ENCODE results near the gene ZCCHC8. TPM values are rescaled to one million over a fixed set of nuclear protein-coding genes. Genes with fewer than 3 reads are reported as not detected.
"Not testable (repeated sequence)": the region's sequence is repeated elsewhere in the genome, so short reads cannot be mapped to it uniquely, and the experiment has no call there.

Gene ZCCHC8
- total RNA-seq, 1 donor from 2014 or later = 14.3 TPM

- no peak for DNase-seq (ENCODE audit: low read depth in 2 of 2)
Observed at GRCh38 chr12:122435186-122435585, 65.5 kb downstream of the ZCCHC8 start.

GRCh38 chr12:122429043-122429442 lies 71.7 kb downstream of the ZCCHC8 start:
- DNase-seq (ENCODE audit: low read depth in 2 of 2) = not testable (repeated sequence)

GRCh38 chr12:122427403-122427802 lies 73.3 kb downstream of the ZCCHC8 start:
- DNase-seq (ENCODE audit: low read depth in 2 of 2) = no peak

- DNase-seq (ENCODE audit: low read depth in 2 of 2) = peak; percentile 55 to 96
Observed at GRCh38 chr12:122423258-122424165, 77.2 kb downstream of the ZCCHC8 start.

DNA sequence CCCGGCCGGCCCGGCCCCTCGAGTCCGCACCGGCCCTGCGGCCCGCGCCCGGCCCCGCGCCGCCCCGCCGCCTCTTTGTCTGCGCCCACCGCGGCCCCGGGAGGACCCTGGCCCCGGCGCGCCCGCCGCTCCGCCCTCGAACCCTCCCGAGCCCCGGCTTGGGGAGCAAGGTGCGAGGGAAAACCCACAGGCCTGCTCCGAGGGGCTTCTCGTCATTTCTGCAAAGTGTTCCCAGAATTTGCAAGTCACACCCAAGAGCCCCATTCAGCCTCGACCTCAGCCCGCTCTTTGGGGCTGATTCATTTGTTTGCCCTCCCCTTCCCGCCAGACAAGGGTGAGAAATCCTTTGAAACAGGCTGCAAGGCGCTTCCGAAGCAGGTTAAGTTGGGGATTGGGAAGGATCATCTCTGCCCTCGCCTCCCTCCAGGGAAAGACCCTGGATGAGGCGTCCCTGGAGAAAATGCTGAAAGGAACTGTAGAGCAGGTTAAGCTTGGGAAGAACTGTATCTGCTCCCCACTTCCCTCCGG lies 77.9 kb downstream of the ZCCHC8 start:
- DNase-seq (ENCODE audit: low read depth in 2 of 2) = peak; percentile 18 to 64

- peak; percentile 59 to 78 for DNase-seq (ENCODE audit: low read depth in 2 of 2)
Observed at GRCh38 chr12:122421821-122422729, 78.7 kb downstream of the ZCCHC8 start, which contains the start of gene CLIP1. CLIP1 (minus strand) TSS chr12:122422669; CDS start chr12:122380452, 42,217 bp downstream.

Other genes with a start within 250 kb of the ZCCHC8 start
- 13.3 and 14.1 TPM in 2 replicates for gene VPS33A, start 234.4 kb downstream of the ZCCHC8 start, total RNA-seq
- gene CLIP1, start 78.3 kb downstream of the ZCCHC8 start, total RNA-seq = 20.7 and 29.2 TPM in 2 replicates
- 19.6 and 28.0 TPM in 2 replicates for gene RSRC2, start 26.0 kb upstream of the ZCCHC8 start, total RNA-seq
- 13.1 and 15.3 TPM in 2 replicates for gene KNTC1, start 26.3 kb upstream of the ZCCHC8 start, total RNA-seq
- gene HCAR2, start 202.4 kb upstream of the ZCCHC8 start, total RNA-seq = not detected in 2 replicates
- not detected in 2 replicates for gene HCAR3, start 215.9 kb upstream of the ZCCHC8 start, total RNA-seq
- under 0.01 TPM in 1 of 2 replicates, not detected in the other for gene HCAR1, start 229.9 kb upstream of the ZCCHC8 start, total RNA-seq

Data from lung microvascular endothelial cell (primary cell).